GM12878 (cell line): ENCODE data around the gene VPS26A. TPM values are rescaled to one million over a fixed set of nuclear protein-coding genes. Genes with fewer than 3 reads are reported as not detected.

ENCODE experiments used
- MEF2A ChIP-seq: IDR thresholded peaks from 2 replicates; pipeline ENCODE4 v1.6.1; 2011; ENCODE audit warnings: low read depth, mild to moderate bottlenecking, low read length, moderate library complexity; ENCODE audit not compliant: insufficient read depth
- MYB ChIP-seq: fragments of 150-350 bp; IDR thresholded peaks from 2 replicates; pipeline ENCODE4 v1.6.1; 2014; ENCODE audit warnings: mild to moderate bottlenecking, low read depth, low read length, borderline replicate concordance
- NR2C1 ChIP-seq: fragments of 450-650 bp; IDR thresholded peaks from 2 replicates; pipeline ENCODE4 v1.6.1; 2017; ENCODE audit warnings: antibody characterized with exemption, mild to moderate bottlenecking, moderate library complexity
- NR2C2 ChIP-seq: IDR thresholded peaks from 2 replicates; pipeline ENCODE4 v1.6.1; 2011; ENCODE audit warnings: borderline replicate concordance, low read depth; ENCODE audit not compliant: control insufficient read depth, insufficient read length
- NR2F1 ChIP-seq: fragments of 450-650 bp; conservative IDR thresholded peaks from 2 replicates; pipeline ENCODE4 v1.6.1; 2017; ENCODE audit warnings: mild to moderate bottlenecking
- PAX5 ChIP-seq: IDR thresholded peaks from 2 replicates; pipeline ENCODE4 v1.6.1; 2011; ENCODE audit warnings: low read depth, low read length, borderline replicate concordance
- USF1 ChIP-seq: IDR thresholded peaks from 2 replicates; pipeline ENCODE4 v1.6.1; 2011; ENCODE audit warnings: borderline replicate concordance, low read depth, mild to moderate bottlenecking, moderate library complexity, mixed read lengths, low read length; ENCODE audit not compliant: insufficient read depth; ENCODE audit errors: extremely low read length
- YBX1 ChIP-seq: fragments of 450-650 bp; IDR thresholded peaks from 2 replicates; pipeline ENCODE4 v1.6.1; 2016; ENCODE audit warnings: antibody characterized with exemption
- ZBTB11 ChIP-seq: fragments of 450-650 bp; formaldehyde crosslinking; IDR thresholded peaks from 2 replicates; pipeline ENCODE4 v1.5.0; 2022; ENCODE audit warnings: mild to moderate bottlenecking, missing genetic modification characterization
- ZNF592 ChIP-seq: fragments of 450-650 bp; IDR thresholded peaks from 2 replicates; pipeline ENCODE4 v1.6.1; 2017; ENCODE audit warnings: mild to moderate bottlenecking, moderate library complexity
- ZNF687 ChIP-seq: fragments of 450-650 bp; IDR thresholded peaks from 2 replicates; pipeline ENCODE4 v1.6.1; 2017; ENCODE audit warnings: mild to moderate bottlenecking, moderate library complexity
- polyA plus RNA-seq, 11 experiments: library from polyadenylated mRNA; depleted of rRNA in 4 of 11; unstranded in 6 of 11; stranded (reverse) in 5 of 11; fragments of >200 nt; fragmentation: Nextera tagmentation in 4 of 11; fragmentation: Illumina TruSeq in 1 of 11; extraction: Ambion mirVana in 4 of 11; extraction: Trizol in 1 of 11; gene quantifications; 1 replicate in 1 of 11; 2 replicates in 10 of 11; pipeline versions ENCODE4 v1.2.1 to v1.2.3, GENCODE V29; 2011 to 2016; ENCODE audit warnings: inconsistent platforms in 2 of 11, missing spikeins in 2 of 11, low read depth in 1 of 11
- total RNA-seq, 4 experiments: library from RNA; depleted of rRNA in 3 of 4; stranded (reverse); fragments of >200 nt in 3 of 4; fragmentation: Illumina TruSeq in 1 of 4; extraction: Trizol in 1 of 4; gene quantifications; 2 replicates each; pipeline versions ENCODE4 v1.2.1 to v1.2.3, GENCODE V29; 2013 to 2021
- TF ChIP-seq, protein P1 (sequence below): fragments of 450-650 bp; IDR thresholded peaks from 2 replicates; pipeline ENCODE4 v1.6.1; 2014; ENCODE audit warnings: mild to moderate bottlenecking

VPS26A gene
- total and polyA plus RNA-seq, 10 of the 15 experiments (the other 5 are each of a cell fraction or from before 2014, with no cell fraction given) = 16.8 to 72.3 (median 26.8) TPM

- TF ChIP-seq NR2C1 = no peak
- TF ChIP-seq YBX1 = no peak
- TF ChIP-seq ZNF687 = peak; percentile 87; the same call in 1 of the 2 replicates
- no peak for TF ChIP-seq MYB
- TF ChIP-seq NR2F1 = peak; percentile 54
- TF ChIP-seq, protein P1, sequence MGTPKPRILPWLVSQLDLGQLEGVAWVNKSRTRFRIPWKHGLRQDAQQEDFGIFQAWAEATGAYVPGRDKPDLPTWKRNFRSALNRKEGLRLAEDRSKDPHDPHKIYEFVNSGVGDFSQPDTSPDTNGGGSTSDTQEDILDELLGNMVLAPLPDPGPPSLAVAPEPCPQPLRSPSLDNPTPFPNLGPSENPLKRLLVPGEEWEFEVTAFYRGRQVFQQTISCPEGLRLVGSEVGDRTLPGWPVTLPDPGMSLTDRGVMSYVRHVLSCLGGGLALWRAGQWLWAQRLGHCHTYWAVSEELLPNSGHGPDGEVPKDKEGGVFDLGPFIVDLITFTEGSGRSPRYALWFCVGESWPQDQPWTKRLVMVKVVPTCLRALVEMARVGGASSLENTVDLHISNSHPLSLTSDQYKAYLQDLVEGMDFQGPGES = no peak
- TF ChIP-seq USF1 = no peak
- TF ChIP-seq PAX5 = peak; percentile 68; the same call in 1 of the 2 replicates
- peak; percentile 69; the same call in 1 of the 2 replicates for TF ChIP-seq MEF2A
- no peak for TF ChIP-seq ZNF592
- no peak for TF ChIP-seq ZBTB11 (CRISPR knock-in tag)
- TF ChIP-seq NR2C2 = no peak
Measured at GRCh38 chr10:69087590-69088470, 36.1 kb upstream of the VPS26A start, which contains the start of gene SRGN (continued).
